SK-N-MC (cell line): ENCODE data around the gene NFATC1.

Experiments used
- EZH2 ChIP-seq: fragments of 200-600 bp; sonication (generic); IDR thresholded peaks from one replicate; pipeline ENCODE4 v1.6.1; 2017; ENCODE audit warnings: antibody characterized with exemption
- POLR2AphosphoS5 ChIP-seq: IDR thresholded peaks from 2 replicates; pipeline ENCODE4 v1.6.1; 2012; ENCODE audit warnings: mild to moderate bottlenecking, low read depth, low read length, borderline replicate concordance

GRCh38 chr18:79526468-79527460, 131.0 kb downstream of the NFATC1 start:
- TF ChIP-seq EZH2 (no peak), POLR2AphosphoS5 (no peak)
